HG02870 (cell line): Measurements from ENCODE around the gene FBLIM1.
"Not testable (repeated sequence)": the region's sequence is repeated elsewhere in the genome, so short reads cannot be mapped to it uniquely, and the experiment has no call there.

Source experiments
- ATAC-seq: cut with Tn5 transposase; IDR thresholded peaks from one replicate; pipeline ENCODE4 v1.9.1; 2021; ENCODE audit warnings: mild to moderate bottlenecking, moderate library complexity; ENCODE audit not compliant: unreplicated experiment

The FBLIM1 gene

GRCh38 chr1:15807121-15807520 lies 48.5 kb downstream of the FBLIM1 start:
- no peak for ATAC-seq

- not testable (repeated sequence) for ATAC-seq
Measured at GRCh38 chr1:15807549-15807948, 49.0 kb downstream of the FBLIM1 start, which contains the start of gene UQCRHL. Gene UQCRHL, minus strand, starts transcription at chr1:15807649. Its CDS starts 0 bp downstream, at chr1:15807649.

GRCh38 chr1:15808955-15809354 lies 50.4 kb downstream of the FBLIM1 start:
- ATAC-seq = no peak

- ATAC-seq = no peak
Measured at GRCh38 chr1:15810073-15810472, 51.5 kb downstream of the FBLIM1 start.

- no peak for ATAC-seq
Measured at GRCh38 chr1:15816674-15817073, 58.1 kb downstream of the FBLIM1 start.

GRCh38 chr1:15820478-15820877 lies 61.9 kb downstream of the FBLIM1 start:
- no peak for ATAC-seq

GRCh38 chr1:15825800-15826199 lies 67.2 kb downstream of the FBLIM1 start:
- no peak for ATAC-seq

GRCh38 chr1:15826810-15827507 lies 68.4 kb downstream of the FBLIM1 start:
- ATAC-seq = no peak

GRCh38 chr1:15827567-15827966 lies 69.0 kb downstream of the FBLIM1 start:
- ATAC-seq = not testable (repeated sequence)

GRCh38 chr1:15828931-15829330 lies 70.3 kb downstream of the FBLIM1 start:
- ATAC-seq = not testable (repeated sequence)

- no peak for ATAC-seq
Measured at GRCh38 chr1:15830258-15830657, 71.7 kb downstream of the FBLIM1 start.

GRCh38 chr1:15833069-15833679 lies 74.6 kb downstream of the FBLIM1 start:
- ATAC-seq = no peak

GRCh38 chr1:15833842-15834405 lies 75.3 kb downstream of the FBLIM1 start:
- ATAC-seq = no peak

GRCh38 chr1:15834406-15835204 lies 76.0 kb downstream of the FBLIM1 start:
- peak; percentile 36 for ATAC-seq

- ATAC-seq = peak; percentile 5
Measured at GRCh38 chr1:15835205-15835740, 76.7 kb downstream of the FBLIM1 start.

GRCh38 chr1:15835741-15836510 lies 77.3 kb downstream of the FBLIM1 start:
- ATAC-seq = peak; percentile 43
